Suppressor macrophage treated with lipopolysaccharide for 1 hour (primary cell): ENCODE measurements around the gene NUDT9.
"Not testable (repeated sequence)": the region's sequence is repeated elsewhere in the genome, so short reads cannot be mapped to it uniquely, and the experiment has no call there.

Source experiments
- DNase-seq, 3 donors: peaks; one replicate each; pipeline ENCODE4 v3.0.0-alpha.2; 2020 to 2022

Gene NUDT9

GRCh38 chr4:87465739-87466366 is 43.5 kb downstream of the NUDT9 start:
- peak; percentile 57 to 73 (median 59) for DNase-seq

GRCh38 chr4:87469390-87469789 is 47.0 kb downstream of the NUDT9 start:
- DNase-seq, result no peak

- DNase-seq, result no peak
These were observed 54.6 kb downstream of the NUDT9 start for GRCh38 chr4:87476934-87477333.

GRCh38 chr4:87478732-87479250 is 56.4 kb downstream of the NUDT9 start:
- DNase-seq, result no peak

GRCh38 chr4:87481377-87481776 is 59.0 kb downstream of the NUDT9 start:
- DNase-seq, result no peak

GRCh38 chr4:87483247-87483646 is 60.9 kb downstream of the NUDT9 start:
- DNase-seq, result not testable (repeated sequence)

GRCh38 chr4:87488666-87489065 is 66.3 kb downstream of the NUDT9 start:
- not testable (repeated sequence) for DNase-seq

GRCh38 chr4:87489678-87490077 is 67.3 kb downstream of the NUDT9 start:
- no peak for DNase-seq

- DNase-seq, result no peak
These were observed 68.4 kb downstream of the NUDT9 start for GRCh38 chr4:87490664-87491369.

GRCh38 chr4:87491436-87491835 is 69.1 kb downstream of the NUDT9 start:
- DNase-seq, result no peak

GRCh38 chr4:87491851-87492250 is 69.5 kb downstream of the NUDT9 start:
- DNase-seq, result not testable (repeated sequence)

GRCh38 chr4:87493115-87493514 is 70.7 kb downstream of the NUDT9 start:
- DNase-seq, result no peak

- peak; percentile 24 to 48 (median 42) for DNase-seq
These were observed 74.8 kb downstream of the NUDT9 start for GRCh38 chr4:87497159-87497558.

- DNase-seq, result no peak
These were observed 75.2 kb downstream of the NUDT9 start for GRCh38 chr4:87497578-87497977.

GRCh38 chr4:87498446-87498900 is 76.1 kb downstream of the NUDT9 start:
- DNase-seq, result no peak

GRCh38 chr4:87499403-87500091 is 77.2 kb downstream of the NUDT9 start:
- no peak for DNase-seq

- DNase-seq, result no peak
These were observed 77.7 kb downstream of the NUDT9 start for GRCh38 chr4:87500092-87500462.

- peak in 2 of 3 donors; percentile 5 to 17 for DNase-seq
These were observed 80.3 kb downstream of the NUDT9 start for GRCh38 chr4:87502580-87503238.

- no peak for DNase-seq
These were observed 83.5 kb downstream of the NUDT9 start for GRCh38 chr4:87505862-87506261.

- DNase-seq, result no peak
These were observed 84.8 kb downstream of the NUDT9 start for GRCh38 chr4:87506974-87507701.
